Erythroblast (primary cell): Measurements from ENCODE around the gene LRP1.

Experiments used
- GATA1 ChIP-seq: IDR thresholded peaks from 2 replicates; pipeline ENCODE4 v1.6.1; 2011; ENCODE audit warnings: low read depth, mild to moderate bottlenecking, control low read depth, low read length, moderate library complexity
- POLR2A ChIP-seq: IDR thresholded peaks from 2 replicates; pipeline ENCODE4 v1.6.1; 2011; ENCODE audit warnings: mild to moderate bottlenecking, low read length

DNA sequence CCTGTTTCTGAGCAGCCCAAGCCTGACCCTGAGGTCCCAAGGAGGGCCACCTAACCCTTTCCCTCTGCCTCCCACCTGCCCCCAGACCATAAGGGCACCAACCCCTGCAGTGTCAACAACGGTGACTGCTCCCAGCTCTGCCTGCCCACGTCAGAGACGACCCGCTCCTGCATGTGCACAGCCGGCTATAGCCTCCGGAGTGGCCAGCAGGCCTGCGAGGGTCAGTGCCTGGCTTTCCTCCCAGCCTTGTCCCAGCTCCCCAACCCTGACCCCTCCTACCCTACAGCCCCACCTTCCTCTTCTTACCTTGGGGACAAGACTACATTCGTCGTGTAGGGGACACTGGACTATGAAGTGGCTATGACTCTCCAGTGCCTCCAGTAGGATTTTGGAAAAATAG lies 52.8 kb downstream of the LRP1 start:
- TF ChIP-seq POLR2A (no peak), GATA1 (no peak)
